Motor neuron (in vitro differentiated cells): ENCODE measurements around the gene EFCAB6. TPM values are rescaled to one million over a fixed set of nuclear protein-coding genes. Genes with fewer than 3 reads are reported as not detected.
A peak's percentile ranks its signal among the peaks of the same experiment; 100 is the strongest.

Source experiments
- ATAC-seq, 8 experiments: fragments of 200-7000 bp; cut with Tn5 transposase; replicated peaks in 6 of 8; 2 replicates each; pipeline ENCODE4 v1.8.0; 2021; ENCODE audit warnings: mild to moderate bottlenecking in 8 of 8, moderate library complexity in 8 of 8
- H3K27ac ChIP-seq, 2 donors: fragments of 250-450 bp; sonication (Bioruptor Pico); 2 replicates each; pipeline ENCODE4 v1.9.0; 2021; ENCODE audit warnings: antibody characterized with exemption in 2 of 2, mild to moderate bottlenecking in 2 of 2, moderate library complexity in 1 of 2
- H3K4me1 ChIP-seq, 2 donors: fragments of 250-450 bp; sonication (Bioruptor Pico); replicated peaks in 1 of 2; 2 replicates each; pipeline ENCODE4 v1.6.1; 2021; ENCODE audit warnings: antibody characterized with exemption in 2 of 2, mild to moderate bottlenecking in 2 of 2, moderate library complexity in 1 of 2
- H3K4me3 ChIP-seq, 5 donors: fragments of 250-450 bp; sonication (Bioruptor Pico); 2 replicates each; pipeline ENCODE4 v1.9.0; 2021; ENCODE audit warnings: antibody characterized with exemption in 5 of 5, mild to moderate bottlenecking in 5 of 5, moderate library complexity in 4 of 5
- WGBS, 10 experiments: fragments of 450-650 bp; shearing (Covaris generic); methylation state at CpG; one replicate each; pipeline ENCODE4 v1.0.0; 2022; 5-methylcytosine and 5-hydroxymethylcytosine counted together
- in situ Hi-C, 9 experiments: fragments of 400-800 bp; cut with MboI; loops; one replicate each; pipeline ENCODE4 v1.15.0; 2021; ENCODE audit warnings: low sequenced_read_pairs in 9 of 9, low pct_unique_long_range_greater_than_20kb in 2 of 9; ENCODE audit not compliant: unreplicated experiment in 9 of 9
- total RNA-seq, 8 experiments: library from RNA; unstranded; fragments of 300-600 nt; gene quantifications; 2 replicates each; pipeline versions ENCODE4 v1.2.3 to v1.2.4, GENCODE V29; 2022

EFCAB6 gene
- total RNA-seq, 8 experiments from 2014 or later: 1.0 to 9.2 (median 2.5) TPM

DNA sequence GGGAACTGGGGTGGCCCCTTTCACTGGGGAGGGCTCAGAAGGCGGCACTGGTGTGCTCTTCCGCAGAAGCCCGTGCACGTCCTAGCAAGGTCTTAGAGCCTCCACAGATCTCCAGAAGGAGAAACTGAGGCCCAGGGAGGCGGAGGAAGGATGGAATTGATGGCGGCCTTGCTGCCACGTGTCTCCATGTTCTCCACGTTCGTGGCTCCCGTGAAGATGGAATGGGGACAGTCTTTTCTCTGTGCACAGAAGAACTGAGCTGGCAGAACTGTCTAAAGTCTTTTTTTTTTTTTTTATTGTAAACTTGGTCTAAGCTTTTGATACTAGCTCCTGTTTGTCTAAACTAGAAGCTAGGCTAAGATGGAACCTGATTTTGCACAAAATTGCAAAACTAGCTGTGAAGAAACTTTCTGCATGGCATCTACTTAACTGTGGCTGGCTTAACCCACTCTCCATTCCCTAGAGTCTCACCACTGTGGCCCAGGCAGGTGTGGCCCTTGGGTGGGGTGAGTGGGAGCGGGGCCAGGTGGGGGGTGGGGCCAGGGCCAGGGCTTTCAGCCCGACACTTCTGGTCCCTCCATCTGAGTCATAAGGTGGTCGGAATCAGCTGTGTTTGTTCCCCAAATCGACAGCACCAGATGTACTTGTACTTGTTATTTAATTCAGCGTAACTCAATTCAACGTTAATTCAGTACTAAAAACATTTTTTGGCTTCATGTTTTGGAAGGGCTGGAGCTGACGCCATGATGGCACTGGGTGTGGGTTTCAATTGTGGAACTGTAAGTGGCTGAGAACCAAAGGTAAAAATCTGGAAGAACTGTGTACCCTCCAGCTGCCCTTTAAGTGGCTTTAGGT, 279.6 kb downstream of the EFCAB6 start:
- 5 to 100% (median 86%) methylated on average over 1 to 10 of the region's 17 CpGs; no CpG with 5 or more reads in 1 of the 10 experiments for WGBS, 10 experiments

DNA sequence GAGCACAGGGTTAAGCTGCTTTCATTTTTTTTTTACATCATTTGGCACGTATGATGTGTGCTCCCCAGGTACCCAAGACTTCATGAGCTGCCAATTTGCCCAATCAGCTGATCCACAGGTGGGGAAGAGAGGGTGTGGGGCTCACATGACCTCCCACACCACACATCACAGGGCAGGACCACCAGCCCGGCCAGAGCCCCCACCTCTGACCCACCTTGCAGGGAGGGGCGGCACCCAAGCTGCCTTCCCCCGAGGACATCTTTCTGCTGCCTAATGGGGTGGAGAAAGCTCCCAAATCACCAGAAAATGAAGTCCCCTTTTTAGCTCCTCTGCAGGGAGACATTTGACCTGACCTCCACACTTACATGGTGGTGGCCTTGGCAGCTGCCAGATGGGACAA, 280.5 kb downstream of the EFCAB6 start:
- no peak overlapping the region for H3K4me3 ChIP-seq
- ATAC-seq: no peak
- in situ Hi-C loops: no loop called here
- H3K27ac ChIP-seq: no peak overlapping the region
- no peaks in the 10 kb centered on the region for H3K4me1 ChIP-seq
- 0 to 100% (median 75%) methylated on average over 1 of the region's 4 CpGs; no CpG with 5 or more reads in 4 of the 10 experiments for WGBS, 10 experiments

More for the DNA sequence above, 279.6 kb downstream of the EFCAB6 start:
- no peak overlapping the region for H3K4me3 ChIP-seq
- no peak for ATAC-seq
- H3K4me1 ChIP-seq: no peaks in the 10 kb centered on the region
- in situ Hi-C loops: no loop called here
- H3K27ac ChIP-seq: no peak overlapping the region

GRCh38 chr22:43530349-43531201, 281.5 kb downstream of the EFCAB6 start:
- peak in 1 of 8 experiments; percentile 24 for ATAC-seq

GRCh38 chr22:43529934-43530333, 282.2 kb downstream of the EFCAB6 start:
- H3K4me3 ChIP-seq: no peak overlapping the region
- no peaks in the 10 kb centered on the region for H3K4me1 ChIP-seq
- ATAC-seq: no peak
- H3K27ac ChIP-seq: no peak overlapping the region
- in situ Hi-C loops: no loop called here
- WGBS, 10 experiments: 0 to 100% (median 85%) methylated on average over 1 to 5 of the region's 9 CpGs; no CpG with 5 or more reads in 4 of the 10 experiments

More at GRCh38 chr22:43530349-43531201, 281.5 kb downstream of the EFCAB6 start:
- Histone ChIP-seq H3K27ac (no peak overlapping the region), H3K4me1 (no peaks in the 10 kb centered on the region), H3K4me3 (no peak overlapping the region)
- in situ Hi-C loops: no loop called here
- 28 to 87% (median 67%) methylated on average over 1 to 11 of the region's 34 CpGs; no CpG with 5 or more reads in 1 of the 10 experiments for WGBS, 10 experiments

GRCh38 chr22:43529461-43529860, 282.6 kb downstream of the EFCAB6 start:
- WGBS, 10 experiments: 0 to 100% (median 86%) methylated on average over 1 to 2 of the region's 2 CpGs; no CpG with 5 or more reads in 4 of the 10 experiments
- no peak overlapping the region for H3K27ac ChIP-seq
- ATAC-seq: no peak
- H3K4me3 ChIP-seq: no peak overlapping the region
- H3K4me1 ChIP-seq: no peaks in the 10 kb centered on the region
- in situ Hi-C loops: no loop called here

DNA sequence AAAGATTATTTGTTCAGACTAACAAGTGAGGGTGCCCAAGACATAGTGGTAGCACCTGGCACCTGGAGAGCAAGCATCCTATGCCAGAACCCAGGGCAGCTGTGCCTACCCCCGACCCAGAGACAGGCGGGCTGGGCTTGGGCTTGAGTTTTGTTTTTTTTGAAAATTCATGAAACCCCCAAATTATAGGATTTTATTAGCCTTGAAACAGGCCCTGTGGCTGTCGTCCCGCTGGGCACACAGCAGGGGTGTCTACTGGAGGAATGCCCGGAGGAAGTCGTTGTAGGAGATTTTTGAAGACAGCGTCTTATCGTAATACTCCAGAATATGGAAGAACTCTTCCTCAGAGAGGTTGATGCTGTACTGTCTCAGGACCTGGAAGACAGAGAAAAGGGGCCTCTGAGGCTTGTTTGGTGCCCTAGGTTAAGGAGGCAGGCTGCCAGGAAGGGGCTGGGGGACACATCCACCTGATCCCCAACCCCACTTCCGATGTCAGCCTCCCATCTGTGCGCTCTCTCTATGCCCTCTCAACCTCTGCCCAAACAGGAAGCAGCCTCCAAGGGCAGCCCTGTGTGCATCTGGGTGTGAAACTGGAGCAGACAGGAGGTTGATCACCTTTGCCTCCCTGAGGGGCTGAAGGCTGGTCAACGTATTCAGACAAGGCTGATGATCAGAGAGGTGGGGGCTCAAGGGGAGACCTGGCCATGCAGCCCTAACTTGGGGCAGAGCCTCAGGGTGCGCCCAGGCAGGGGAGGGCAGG, 283.3 kb downstream of the EFCAB6 start:
- in situ Hi-C loops: no loop called here
- Histone ChIP-seq H3K27ac (no peak overlapping the region), H3K4me3 (no peak overlapping the region), H3K4me1 (no peaks in the 10 kb centered on the region)
- no peak for ATAC-seq
- WGBS, 10 experiments: 0 to 100% (median 66%) methylated on average over 1 to 9 of the region's 12 CpGs; no CpG with 5 or more reads in 1 of the 10 experiments

- in situ Hi-C loops: no loop called here
- H3K4me1 ChIP-seq: no peaks in the 10 kb centered on the region
- 54 to 91% methylated on average over 2 to 4 of the region's 5 CpGs; no CpG with 5 or more reads in 8 of the 10 experiments for WGBS, 10 experiments
- no peak overlapping the region for H3K4me3 ChIP-seq
- H3K27ac ChIP-seq: no peak overlapping the region
- no peak for ATAC-seq
Observed at GRCh38 chr22:43526946-43527345, 285.2 kb downstream of the EFCAB6 start.

- H3K4me1 ChIP-seq: no peaks in the 10 kb centered on the region
- ATAC-seq: no peak
- no peak overlapping the region for H3K27ac ChIP-seq
- no peak overlapping the region for H3K4me3 ChIP-seq
- 0 to 87% (median 82%) methylated on average over 3 to 6 of the region's 7 CpGs; no CpG with 5 or more reads in 5 of the 10 experiments for WGBS, 10 experiments
- in situ Hi-C loops: no loop called here
Observed at GRCh38 chr22:43526117-43526655, 285.9 kb downstream of the EFCAB6 start.

DNA sequence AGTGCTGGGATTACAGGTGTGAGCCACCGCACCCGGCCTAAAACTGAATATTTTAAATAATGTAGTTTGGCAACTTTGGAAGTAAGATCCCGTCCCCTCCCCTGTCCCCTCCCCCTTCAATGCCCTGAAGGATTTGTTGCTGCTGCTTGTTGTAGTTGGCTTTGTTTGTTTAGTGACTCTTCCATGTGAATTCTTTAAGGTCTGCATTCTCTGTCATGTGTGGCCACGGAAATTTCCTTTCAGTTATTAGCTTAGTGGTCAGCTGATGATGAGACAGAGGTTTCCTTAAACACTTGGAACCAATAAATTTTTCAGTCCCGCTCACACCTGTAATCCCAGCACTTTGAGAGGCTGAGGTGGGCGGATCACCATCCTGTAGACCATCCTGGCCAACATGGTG, 290.4 kb downstream of the EFCAB6 start:
- H3K4me3 ChIP-seq: no peak overlapping the region
- no peaks in the 10 kb centered on the region for H3K4me1 ChIP-seq
- no peak for ATAC-seq
- no peak overlapping the region for H3K27ac ChIP-seq
- 50 to 100% (median 62%) methylated on average over 1 to 6 of the region's 6 CpGs; no CpG with 5 or more reads in 3 of the 10 experiments for WGBS, 10 experiments
- in situ Hi-C loops: no loop called here

DNA sequence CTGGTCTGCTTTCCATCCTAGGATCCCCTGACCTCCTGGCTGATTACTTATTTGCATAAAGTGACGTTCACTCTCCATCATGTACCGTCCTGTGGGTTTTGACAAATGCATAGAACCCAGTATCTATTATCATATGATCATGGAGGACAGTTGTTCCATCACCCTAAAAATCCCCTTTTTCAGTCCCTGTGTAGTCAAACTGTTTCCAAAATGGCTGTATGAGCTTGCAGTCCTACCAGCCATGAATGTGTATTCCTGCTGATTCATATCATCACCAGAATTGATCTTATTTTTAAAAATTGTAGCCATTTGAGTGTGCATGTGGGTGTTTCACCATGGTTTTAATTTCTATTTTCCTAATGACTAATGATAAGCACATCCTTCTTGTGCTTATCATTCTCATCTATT, 291.5 kb downstream of the EFCAB6 start:
- 0 to 93% (median 57%) methylated on average over 1 to 2 of the region's 2 CpGs; no CpG with 5 or more reads in 3 of the 10 experiments for WGBS, 10 experiments
- in situ Hi-C loops: no loop called here

GRCh38 chr22:43516996-43517635, 295.0 kb downstream of the EFCAB6 start:
- in situ Hi-C loops: no loop called here
- Histone ChIP-seq H3K4me3 (no peak overlapping the region), H3K27ac (no peak overlapping the region), H3K4me1 (no peaks in the 10 kb centered on the region)
- ATAC-seq: no peak
- WGBS, 10 experiments: 58 to 93% (median 77%) methylated on average over 2 to 9 of the region's 14 CpGs; no CpG with 5 or more reads in 4 of the 10 experiments

More for the DNA sequence above, 291.5 kb downstream of the EFCAB6 start:
- Histone ChIP-seq H3K27ac (no peak overlapping the region), H3K4me3 (no peak overlapping the region), H3K4me1 (no peaks in the 10 kb centered on the region)
- ATAC-seq: no peak

GRCh38 chr22:43516386-43516785, 295.7 kb downstream of the EFCAB6 start:
- WGBS, 10 experiments: 30 to 92% (median 74%) methylated on average over 3 to 4 of the region's 14 CpGs; no CpG with 5 or more reads in 6 of the 10 experiments
- in situ Hi-C loops: no loop called here
- Histone ChIP-seq H3K4me3 (no peak overlapping the region), H3K4me1 (no peaks in the 10 kb centered on the region), H3K27ac (no peak overlapping the region)
- no peak for ATAC-seq
